Measurements from ENCODE around the gene TUBGCP3. TPM values are rescaled to one million over a fixed set of nuclear protein-coding genes. Genes with fewer than 3 reads are reported as not detected.

TUBGCP3 gene
- total RNA-seq, 1 experiment from 2014 or later = 37.3 TPM

GRCh38 chr13:112617754-112618375 is 29.9 kb upstream of the TUBGCP3 start:
- H3K79me1 ChIP-seq (ENCODE audit: insufficient read depth, low read depth, low read length, poor library complexity, severe bottlenecking) = no peaks in the 10 kb centered on the region
- no peaks in the 10 kb centered on the region for H3K79me2 ChIP-seq (ENCODE audit: insufficient read depth, low read length)
- no peak overlapping the region for H2BK5ac ChIP-seq (ENCODE audit: insufficient read length, low read length)
- H3K27ac ChIP-seq (ENCODE audit: insufficient read length, low read depth, low read length) = no peak overlapping the region
- no peak overlapping the region for H4K8ac ChIP-seq (replicated peaks; ENCODE audit: insufficient read length, low read depth, low read length)
- Mint-ChIP-seq H3K4me1 (peaks cover 0 to 7% of the 10 kb centered on the region in 2 experiments; a peak in 2 of 4 replicates), H3K36me3 (ENCODE audit: insufficient read depth in 1 of 3, low read depth in 3 of 3) (no peaks in the 10 kb centered on the region), H3K27ac (peak overlapping the region in 1 of 3 experiments; percentile 65; a peak in 1 of 7 replicates), H3K27me3 (ENCODE audit: low read depth) (peaks cover 51% of the 10 kb centered on the region), H3K9me3 (no peaks in the 10 kb centered on the region), H3K4me3 (no peak overlapping the region)
- no peak overlapping the region for H4K91ac ChIP-seq (ENCODE audit: insufficient read length, low read depth, low read length)
- no peak overlapping the region for H2BK15ac ChIP-seq (ENCODE audit: low read depth, low read length)
- no peaks in the 10 kb centered on the region for H3K4me1 ChIP-seq (ENCODE audit: insufficient read depth, low read length)
- H3K23ac ChIP-seq (ENCODE audit: insufficient read length, low read depth, low read length) = no peak overlapping the region
- no peak overlapping the region for H3K9ac ChIP-seq (ENCODE audit: extremely low read depth, insufficient read length, low read length)
- H3K56ac ChIP-seq (ENCODE audit: insufficient read length, low read depth, low read length) = no peak overlapping the region
- DNase-seq = no peak
- H3K14ac ChIP-seq (ENCODE audit: insufficient read depth, low read length) = no peak overlapping the region
- no peaks in the 10 kb centered on the region for H3K27me3 ChIP-seq (ENCODE audit: insufficient read depth, low read length)
- H2AK5ac ChIP-seq (ENCODE audit: insufficient read length, low read length) = no peak overlapping the region
- no peaks in the 10 kb centered on the region for H3K9me3 ChIP-seq (ENCODE audit: control insufficient read depth, low read depth, low read length)
- no CpG with 5 or more reads among the region's 18 CpGs for WGBS (ENCODE audit: extremely low coverage, insufficient read length, low lambda C conversion rate)
- H3K4ac ChIP-seq (ENCODE audit: low read depth, low read length) = no peak overlapping the region
- H4K5ac ChIP-seq (ENCODE audit: insufficient read length, low read depth, low read length) = no peak overlapping the region
- H3T11ph ChIP-seq (ENCODE audit: low read length) = no peak overlapping the region
- H3K18ac ChIP-seq (ENCODE audit: insufficient read length, low read depth, low read length) = no peak overlapping the region
- no peak for TF ChIP-seq CTCF (conservative IDR thresholded peaks at IDR 0.05)
- H4K20me1 ChIP-seq (ENCODE audit: control insufficient read depth, insufficient read depth, insufficient read length) = no peaks in the 10 kb centered on the region
- H2BK12ac ChIP-seq (ENCODE audit: insufficient read length, low read depth, low read length) = no peak overlapping the region
- no peak overlapping the region for H2BK120ac ChIP-seq (ENCODE audit: low read depth, low read length, poor library complexity, severe bottlenecking)
- H2AFZ ChIP-seq (ENCODE audit: low read length) = no peak overlapping the region
- H3K4me2 ChIP-seq (ENCODE audit: insufficient read depth, insufficient read length, low read length) = no peak overlapping the region
- no peaks in the 10 kb centered on the region for H3K23me2 ChIP-seq (ENCODE audit: insufficient read length, low read depth, low read length, poor library complexity, severe bottlenecking)
- H2BK20ac ChIP-seq (ENCODE audit: low read depth, low read length, poor library complexity, severe bottlenecking) = no peak overlapping the region

Data from H9 (cell line).